GM19351 (cell line): ENCODE results near the gene TRIM14.
"Not testable (repeated sequence)": the region's sequence is repeated elsewhere in the genome, so short reads cannot be mapped to it uniquely, and the experiment has no call there.

ENCODE experiments used
- ATAC-seq: cut with Tn5 transposase; IDR thresholded peaks from one replicate; pipeline ENCODE4 v1.9.1; 2021; ENCODE audit warnings: mild to moderate bottlenecking, moderate library complexity; ENCODE audit not compliant: unreplicated experiment

Gene TRIM14

DNA sequence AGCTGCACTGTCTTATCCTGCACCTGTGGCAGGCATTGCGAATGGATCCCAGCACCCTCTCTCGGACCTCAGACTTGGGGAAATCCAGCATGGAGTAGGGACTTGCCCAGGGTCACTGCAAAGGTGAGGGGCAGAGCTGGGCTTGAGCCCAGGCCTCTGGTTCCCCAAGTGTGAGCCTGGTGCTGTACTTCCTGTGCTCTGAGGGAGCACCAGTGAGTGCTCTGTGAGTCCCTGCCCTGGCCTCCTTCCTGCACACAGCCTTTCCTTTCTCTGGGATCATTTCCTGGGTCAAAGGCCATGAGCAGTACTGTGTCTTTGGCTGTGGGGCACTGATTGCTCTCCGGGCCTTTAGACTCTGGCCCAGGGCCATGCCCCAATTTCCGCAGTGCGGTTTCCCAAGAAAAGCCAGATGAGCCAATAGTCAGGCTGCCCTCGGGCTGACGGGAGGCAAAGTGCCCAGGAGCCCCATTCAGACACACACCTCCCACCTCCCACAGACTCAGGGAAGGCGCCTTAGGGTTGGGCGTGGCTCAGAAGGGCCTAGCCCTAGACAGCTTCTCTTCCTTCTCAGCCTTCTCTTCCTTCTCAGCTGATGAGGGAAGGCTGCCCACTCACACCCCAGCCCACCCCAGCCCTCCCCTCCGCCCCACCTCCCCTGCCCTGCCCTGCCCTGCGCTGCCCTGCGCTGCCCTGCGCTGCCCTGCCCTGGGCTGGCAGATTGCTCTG, 23.3 kb upstream of the TRIM14 start:
- no peak for ATAC-seq

GRCh38 chr9:98140503-98140902, 21.5 kb upstream of the TRIM14 start:
- no peak for ATAC-seq

- ATAC-seq, result no peak
Observed at GRCh38 chr9:98136489-98136888, 17.5 kb upstream of the TRIM14 start.

DNA sequence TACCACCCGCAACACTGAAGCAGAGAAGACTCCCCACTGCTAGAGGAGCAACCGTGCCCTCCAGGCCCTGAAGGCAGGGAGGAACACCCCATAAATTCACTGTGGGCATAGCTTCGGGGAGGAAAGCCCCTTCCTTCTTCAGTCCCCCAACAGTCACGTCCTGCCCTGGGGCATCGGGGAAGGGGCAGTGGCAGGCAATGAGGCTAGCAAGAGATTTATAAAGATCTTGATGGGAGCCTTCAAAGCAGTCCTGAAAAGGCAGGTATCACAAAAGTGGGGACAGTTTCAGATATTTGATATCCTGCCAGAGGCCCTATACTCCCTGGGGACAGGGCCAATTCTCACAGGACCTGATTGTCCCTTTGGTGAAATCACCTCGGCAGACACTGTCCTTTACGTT, 16.9 kb upstream of the TRIM14 start:
- ATAC-seq, result no peak

DNA sequence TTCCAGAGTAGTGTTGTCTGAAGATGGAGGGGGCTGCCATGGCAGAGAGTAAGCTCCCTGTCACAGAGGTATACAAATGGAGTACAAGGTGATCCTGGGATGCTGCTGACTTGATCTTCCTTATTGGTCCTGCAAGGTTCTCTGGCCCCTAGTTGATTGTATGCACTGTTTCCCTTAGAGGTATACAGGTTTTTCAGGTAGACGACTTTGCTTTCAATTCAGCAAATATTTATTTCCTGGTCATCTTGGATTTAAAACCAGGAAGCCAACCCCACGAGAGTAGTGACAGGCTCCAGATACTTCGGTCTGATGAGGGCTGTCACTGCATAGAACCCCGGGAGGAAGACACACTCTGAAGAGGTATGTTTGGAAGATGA, 16.5 kb upstream of the TRIM14 start:
- no peak for ATAC-seq

DNA sequence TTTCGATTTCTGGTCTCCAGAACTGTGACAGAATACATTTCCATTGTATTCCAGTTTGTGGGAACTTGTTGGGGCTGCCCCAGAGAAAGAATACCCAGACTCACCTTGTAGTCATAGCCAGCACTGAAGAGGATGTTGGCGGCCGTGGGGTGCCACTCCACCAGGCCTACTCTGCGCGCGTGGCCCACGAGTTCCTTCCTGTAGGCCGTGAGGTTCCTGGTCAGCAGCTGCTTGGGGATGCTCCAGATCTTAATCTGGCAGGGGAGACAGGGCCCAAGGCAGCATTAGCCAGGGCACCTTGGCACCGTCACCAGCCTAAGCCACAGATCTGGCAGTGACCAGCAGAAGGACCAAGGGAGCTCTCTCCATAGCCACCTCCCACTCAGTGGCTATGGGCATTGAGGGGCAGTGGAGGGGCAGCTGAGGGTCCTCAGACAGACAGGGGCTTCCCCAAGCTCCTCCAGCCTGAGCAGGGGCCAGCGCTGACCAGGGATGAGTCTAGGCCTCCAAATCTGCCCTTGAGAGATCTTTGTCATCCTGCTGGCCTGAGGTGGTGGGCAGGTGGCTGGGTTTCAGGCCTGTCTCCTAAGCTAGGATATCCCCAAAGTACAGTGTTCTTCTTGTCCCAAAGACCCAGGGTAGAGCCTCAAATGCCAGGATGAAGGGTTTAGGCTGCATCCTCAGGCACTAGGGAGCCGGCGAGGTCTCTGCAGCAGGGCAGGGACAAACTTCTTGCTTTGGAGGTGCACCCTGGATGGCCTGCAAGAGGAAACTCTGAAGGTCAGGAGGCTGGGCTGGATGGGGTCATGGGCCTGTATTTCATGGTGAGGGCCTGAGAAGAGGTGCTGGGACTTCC, 15.9 kb upstream of the TRIM14 start:
- ATAC-seq, result no peak

DNA sequence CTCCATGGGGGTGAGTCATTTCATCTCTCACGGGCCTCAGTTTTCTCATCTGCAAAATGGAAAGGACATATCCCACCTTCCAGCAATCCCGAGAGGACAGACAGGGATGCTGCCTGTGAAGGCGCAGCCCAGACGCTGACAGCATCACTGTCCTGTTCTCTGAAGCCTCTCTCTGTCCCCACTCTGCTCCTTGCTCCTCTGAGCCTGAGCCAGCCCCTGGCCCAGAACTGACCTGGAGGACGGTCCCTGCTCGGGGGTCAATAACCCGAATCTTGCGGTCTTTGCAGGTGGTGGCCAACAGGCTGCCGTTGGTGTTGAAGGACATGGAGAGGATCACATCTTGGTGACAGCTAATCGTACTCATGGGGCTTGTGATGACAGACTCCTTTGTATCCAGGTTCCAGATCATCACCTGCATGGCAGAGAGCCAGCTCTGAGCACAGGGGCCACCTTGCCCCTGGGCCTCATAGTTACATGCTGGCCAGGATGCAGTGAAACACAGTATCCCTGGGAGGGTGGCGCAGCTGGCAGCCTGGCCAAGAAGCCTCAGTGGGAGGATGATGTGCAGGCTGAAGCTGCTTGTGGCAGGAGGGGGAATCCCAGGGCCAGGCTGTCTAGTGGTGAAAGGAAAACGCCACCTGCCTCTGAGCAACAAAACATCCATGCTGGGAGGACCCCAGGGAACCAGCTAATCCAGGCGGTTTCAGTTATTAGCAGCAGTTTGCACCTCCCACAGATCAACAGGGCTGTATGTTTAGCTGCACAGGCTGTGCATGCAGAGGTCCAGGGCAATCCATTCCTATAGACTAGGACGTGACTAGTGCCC, 14.0 kb upstream of the TRIM14 start:
- no peak for ATAC-seq

DNA sequence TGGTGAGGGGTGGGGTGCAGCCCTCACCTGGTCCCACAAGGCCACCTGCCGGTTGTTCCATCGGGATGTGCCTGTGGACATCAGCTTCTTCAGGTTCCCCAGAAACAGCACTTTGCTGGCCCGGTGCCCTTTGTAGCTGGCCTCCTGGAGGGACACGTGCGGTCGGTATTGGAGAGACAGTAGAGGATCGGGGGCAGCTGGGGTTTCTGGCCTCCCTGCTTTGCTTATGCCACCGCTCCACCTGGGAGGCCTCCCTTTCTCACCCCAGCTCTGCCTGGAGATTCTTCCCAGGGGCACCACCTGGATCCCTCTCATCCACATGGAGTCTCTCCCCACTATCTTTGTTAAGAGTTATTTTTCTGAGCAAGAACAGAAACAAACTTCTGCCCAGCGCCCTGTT, 13.1 kb upstream of the TRIM14 start:
- no peak for ATAC-seq

GRCh38 chr9:98130576-98131228, 11.7 kb upstream of the TRIM14 start:
- ATAC-seq, result no peak

DNA sequence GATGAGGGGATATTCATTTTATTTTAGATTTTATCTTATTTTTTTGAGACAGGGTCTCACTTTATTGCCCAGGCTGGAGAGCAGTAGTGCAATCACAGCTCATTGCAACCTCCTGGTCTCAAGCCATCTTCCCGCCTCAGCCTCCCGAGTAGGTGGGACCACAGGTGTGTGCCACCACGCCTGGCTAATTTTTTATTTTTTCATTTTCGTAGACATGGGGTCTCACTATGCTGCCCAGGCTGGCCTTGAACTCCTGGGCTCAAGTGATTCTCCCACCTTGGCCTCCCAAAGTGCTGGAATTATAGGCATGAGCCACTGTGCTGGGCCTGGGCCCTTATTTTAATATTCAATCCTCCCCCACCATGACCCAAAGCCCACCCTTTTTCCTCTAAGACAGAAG, 11.0 kb upstream of the TRIM14 start:
- not testable (repeated sequence) for ATAC-seq

- ATAC-seq, result peak; percentile 93
Observed at GRCh38 chr9:98129451-98129881, 10.4 kb upstream of the TRIM14 start.

DNA sequence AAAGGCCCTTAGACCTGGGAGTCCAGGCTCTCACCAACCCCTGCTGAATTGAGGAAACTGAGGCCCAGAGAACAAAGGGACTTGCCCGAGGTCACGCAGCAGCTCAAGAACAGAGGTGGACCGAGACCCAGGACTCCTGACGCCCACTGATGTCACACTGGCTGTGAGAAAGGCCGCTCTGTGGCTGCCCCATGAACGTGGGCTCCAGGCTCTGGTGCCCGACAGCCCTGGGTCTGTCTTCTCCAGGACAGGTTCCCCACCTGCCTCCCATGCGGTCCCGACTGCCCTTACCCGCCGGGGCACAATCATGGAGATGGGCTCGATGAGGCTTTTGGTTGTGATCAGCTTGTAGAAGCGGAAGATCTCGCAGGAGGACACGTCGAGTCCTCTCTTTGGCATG, 9.3 kb upstream of the TRIM14 start:
- ATAC-seq, result no peak

- no peak for ATAC-seq
Observed at GRCh38 chr9:98127226-98127625, 8.2 kb upstream of the TRIM14 start.

DNA sequence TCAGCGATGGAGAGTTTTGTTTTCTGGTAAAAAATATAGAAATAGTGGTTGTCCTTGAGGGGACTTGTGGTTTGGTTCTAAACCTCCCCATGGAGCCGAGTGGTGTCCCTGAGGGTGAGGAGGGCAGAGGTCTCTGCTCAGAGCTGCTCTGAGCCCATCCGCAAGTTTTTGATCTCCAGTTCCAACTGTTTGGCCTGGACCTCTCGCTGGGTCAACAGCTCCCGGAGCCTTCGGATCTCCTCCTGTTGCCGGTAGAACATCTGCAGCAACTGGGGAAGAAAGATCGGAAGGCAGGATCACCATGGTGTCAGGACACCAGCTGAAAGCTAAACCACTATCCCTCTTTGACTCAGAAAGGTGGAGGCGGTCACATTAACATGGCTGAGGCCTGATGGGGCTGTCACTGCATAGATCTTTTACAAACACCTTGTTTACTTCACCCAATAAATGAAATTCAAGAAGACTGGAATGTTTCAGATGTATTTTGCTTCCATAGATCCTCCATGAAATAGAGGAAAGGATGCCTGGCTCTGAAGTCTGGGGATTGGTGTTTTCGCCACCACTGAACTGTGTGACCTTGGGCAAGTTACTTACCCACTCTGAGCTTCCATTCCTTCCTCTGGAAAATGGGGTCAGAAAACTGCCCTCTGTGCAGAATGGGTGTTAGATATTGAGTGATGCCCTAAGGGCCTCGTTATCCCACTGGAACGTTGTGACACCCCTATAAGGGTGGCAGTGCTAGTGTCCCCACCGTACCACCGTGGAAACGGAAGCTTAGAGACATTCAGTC, 5.8 kb upstream of the TRIM14 start:
- ATAC-seq, result no peak

DNA sequence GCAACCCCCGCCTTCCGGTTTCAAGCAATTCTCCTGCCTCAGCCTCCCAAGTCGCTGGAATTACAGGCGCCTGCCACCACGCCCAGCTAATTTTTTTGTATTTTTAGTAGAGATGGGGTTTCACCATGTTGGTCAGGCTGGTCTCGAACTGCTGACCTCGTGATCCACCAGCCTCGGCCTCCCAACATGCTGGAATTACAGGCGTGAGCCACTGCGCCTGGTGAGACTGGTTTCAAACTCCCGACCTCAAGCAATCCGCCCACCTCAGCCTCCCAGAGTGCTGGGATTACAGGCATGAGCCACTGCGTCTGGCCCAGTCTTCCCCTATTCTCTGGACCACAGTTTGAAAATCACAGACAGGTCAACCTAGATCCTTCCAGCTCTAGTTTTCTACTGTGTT, 5.1 kb upstream of the TRIM14 start:
- ATAC-seq, result not testable (repeated sequence)

DNA sequence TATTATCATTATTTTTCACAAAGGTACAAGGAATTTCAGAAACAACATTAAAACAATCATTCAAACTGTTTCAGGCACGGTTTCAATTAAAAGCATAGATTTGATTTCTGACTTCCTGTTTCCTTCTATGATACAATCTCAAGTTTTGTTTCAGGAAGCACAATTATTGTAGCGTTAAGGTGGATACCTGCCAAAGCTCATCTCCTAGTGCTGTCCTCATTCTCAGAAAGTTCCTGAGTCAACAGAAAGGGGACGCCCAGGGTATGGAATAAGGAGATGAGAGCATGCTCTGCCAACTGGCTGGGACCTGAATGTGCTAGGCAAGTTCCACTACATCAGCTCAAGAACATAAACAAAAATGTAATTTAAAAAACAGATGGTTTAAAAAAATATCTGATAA, 2.0 kb upstream of the TRIM14 start:
- ATAC-seq, result no peak

- ATAC-seq, result no peak
Observed at GRCh38 chr9:98120476-98120875, 1.5 kb upstream of the TRIM14 start.

- peak; percentile 37 for ATAC-seq
Observed at GRCh38 chr9:98117984-98118639, 910 bp downstream of the TRIM14 start.

- ATAC-seq, result not testable (repeated sequence)
Observed at GRCh38 chr9:98117097-98117496, 1.9 kb downstream of the TRIM14 start.

DNA sequence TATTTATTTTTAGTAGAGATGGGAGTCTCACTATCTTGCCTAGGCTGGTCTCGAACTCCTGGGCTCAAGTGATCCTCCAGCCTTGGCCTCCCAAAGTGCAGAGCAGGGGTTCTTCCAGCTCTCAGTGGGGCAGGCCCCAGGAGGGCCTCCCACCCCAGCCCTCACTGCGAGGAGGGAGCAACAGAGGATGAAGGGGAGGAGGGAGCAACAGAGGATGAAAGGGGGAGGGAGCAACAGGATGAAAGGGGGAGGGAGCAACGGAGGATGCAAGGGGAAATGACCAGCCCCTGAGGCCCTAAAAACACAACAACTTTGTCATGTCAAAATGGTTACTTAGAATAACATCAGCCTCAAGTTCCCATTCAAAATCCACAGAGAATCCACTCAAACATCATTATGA, 10.0 kb downstream of the TRIM14 start:
- peak; percentile 6 for ATAC-seq
